PC-9 (cell line): ENCODE results near the gene SUSD5.

Experiments used
- CTCF ChIP-seq: fragments of 200-600 bp; sonication (generic); conservative IDR thresholded peaks from 2 replicates; pipeline ENCODE4 v1.6.1; 2017; ENCODE audit warnings: mixed run types, antibody characterized with exemption, mild to moderate bottlenecking, moderate library complexity
- EZH2 ChIP-seq: fragments of 200-600 bp; sonication (generic); IDR thresholded peaks from 2 replicates; pipeline ENCODE4 v1.8.0; 2017; ENCODE audit warnings: antibody characterized with exemption, low read depth

- no peak for TF ChIP-seq CTCF
- no peak for TF ChIP-seq EZH2
Measured at GRCh38 chr3:33165372-33165771, 53.2 kb downstream of the SUSD5 start.
